Gastroesophageal sphincter (tissue), 3 donors: Measurements from ENCODE around the gene PTPRN2.

Experiments used
- CTCF ChIP-seq, 4 experiments: fragments of 200-600 bp in 2 of 4; fragments of 450-650 bp in 2 of 4; sonication (generic) in 1 of 4; IDR thresholded peaks; one replicate each; pipeline ENCODE4 v1.5.1; 2017 to 2019; ENCODE audit warnings: antibody characterized with exemption in 4 of 4, mild to moderate bottlenecking in 2 of 4, moderate library complexity in 2 of 4
- EP300 ChIP-seq: sonication (generic); formaldehyde crosslinking; IDR thresholded peaks from one replicate; pipeline ENCODE4 v1.6.1; 2017; ENCODE audit warnings: antibody characterized with exemption, mild to moderate bottlenecking
- POLR2A ChIP-seq, 2 donors: fragments of 450-650 bp; IDR thresholded peaks; one replicate each; pipeline ENCODE4 v1.6.1; 2017; ENCODE audit warnings: antibody characterized with exemption in 2 of 2, mild to moderate bottlenecking in 2 of 2, moderate library complexity in 1 of 2
- POLR2AphosphoS5 ChIP-seq: sonication (generic); formaldehyde crosslinking; IDR thresholded peaks from one replicate; pipeline ENCODE4 v1.6.1; 2017; ENCODE audit warnings: antibody characterized with exemption

DNA sequence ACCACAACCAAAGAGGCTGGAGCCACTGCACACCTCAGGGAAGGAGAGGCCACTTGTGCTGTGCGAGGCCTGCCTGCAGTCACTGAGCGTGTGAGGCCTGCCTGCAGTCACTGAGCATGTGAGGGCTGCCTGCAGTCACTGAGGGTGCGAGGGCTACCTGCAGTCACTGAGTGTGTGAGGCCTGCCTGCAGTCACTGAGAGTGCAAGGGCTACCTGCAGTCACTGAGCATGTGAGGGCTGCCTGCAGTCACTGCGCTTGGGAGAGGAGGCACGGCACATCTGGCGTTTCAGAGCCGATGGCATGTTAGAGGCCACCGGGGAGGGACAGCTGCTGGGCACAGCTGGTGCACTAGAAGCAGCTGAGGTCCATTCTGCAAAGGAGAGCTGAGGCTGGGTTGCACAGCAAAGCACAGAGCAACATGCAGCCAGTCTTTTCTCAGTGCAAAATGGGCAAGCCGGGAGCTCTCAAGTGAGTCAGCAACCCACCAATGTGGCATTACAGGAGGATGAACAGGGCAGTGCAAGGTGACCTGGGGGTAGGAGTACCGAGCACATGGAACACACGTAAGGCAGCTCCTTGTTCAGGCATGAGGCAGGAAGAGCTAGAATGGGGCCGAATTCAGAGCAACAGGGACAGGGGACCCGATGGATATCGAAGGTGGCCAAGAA, 540.1 kb downstream of the PTPRN2 start:
- no peak for TF ChIP-seq CTCF (IDR thresholded peaks at IDR 0.05)
- no peak for TF ChIP-seq POLR2A (IDR thresholded peaks at IDR 0.05)
- TF ChIP-seq EP300, result no peak
- no peak for TF ChIP-seq POLR2AphosphoS5
